GM12878 (cell line): ENCODE results near the gene RADIL. TPM values are rescaled to one million over a fixed set of nuclear protein-coding genes. Genes with fewer than 3 reads are reported as not detected.

ENCODE experiments used
- ATAC-seq: fragments of 200-7000 bp; cut with Tn5 transposase; 3 replicates; pipeline ENCODE4 v1.9.1; 2020; ENCODE audit warnings: mild to moderate bottlenecking, moderate library complexity
- BruUV-seq: library from RNA; stranded (reverse); fragments of 400-500 nt; replicated peaks from 2 replicates; lab custom pipeline; 2021; lab: Mats Ljungman, UMichigan
- CTCF ChIA-PET: fragments of 300-600 bp; sonication (Branson Sonifier 250); formaldehyde crosslinking; extraction: SDS; loops from one replicate; lab custom pipeline; 2021; ENCODE audit warnings: inconsistent platforms; lab: Yijun Ruan, JAX
- POLR2A ChIA-PET: fragments of 350-600 bp; formaldehyde crosslinking; extraction: SDS; loops from one replicate; lab custom pipeline; 2021; ENCODE audit warnings: inconsistent platforms; lab: Charles Lee
- RAD21 ChIA-PET: fragments of 300-600 bp; sonication (Branson Sonifier 250); formaldehyde crosslinking; loops from one replicate; lab custom pipeline; 2023; ENCODE audit warnings: antibody characterized with exemption; ENCODE audit not compliant: unreplicated experiment; lab: Charles Lee
- SMC1A ChIA-PET: fragments of 300-600 bp; sonication (Branson Sonifier 250); formaldehyde crosslinking; loops from one replicate; lab custom pipeline; 2023; ENCODE audit not compliant: unreplicated experiment, uncharacterized antibody; lab: Charles Lee
- DNase-seq: peaks from one replicate; pipeline ENCODE4 v3.0.0-alpha.2; 2011; ENCODE audit warnings: low read depth, low spot score
- FAIRE-seq: peaks from 3 replicates; lab custom pipeline; 2011; peaks lifted over from hg19 to GRCh38; lab: Jason Lieb, UNC
- H2AFZ ChIP-seq: 2 replicates; pipeline ENCODE4 v1.6.0; 2011; ENCODE audit warnings: low read depth, low read length, control low read depth; ENCODE audit not compliant: control insufficient read depth
- H3K27ac ChIP-seq: 2 replicates; pipeline ENCODE4 v1.5.1; 2011; ENCODE audit warnings: control low read depth; ENCODE audit not compliant: control insufficient read depth, insufficient read depth
- H3K27me3 ChIP-seq, 2 experiments: replicated peaks in 1 of 2; 2 replicates each; pipeline versions ENCODE4 v1.6.0 to v1.6.1; 2011; ENCODE audit warnings: low read length in 1 of 2; ENCODE audit not compliant: control insufficient read depth in 2 of 2, insufficient read depth in 2 of 2
- H3K36me3 ChIP-seq, 2 experiments: 2 replicates each; pipeline ENCODE4 v1.5.1; 2011; ENCODE audit warnings: low read length in 1 of 2; ENCODE audit not compliant: control insufficient read depth in 2 of 2, insufficient read depth in 2 of 2
- H3K4me1 ChIP-seq: 2 replicates; pipeline ENCODE4 v1.6.1; 2011; ENCODE audit warnings: mild to moderate bottlenecking, low read length, moderate library complexity, mixed read lengths; ENCODE audit not compliant: control insufficient read depth, insufficient read depth
- H3K4me2 ChIP-seq: 2 replicates; pipeline ENCODE4 v1.6.0; 2011; ENCODE audit warnings: control low read depth; ENCODE audit not compliant: control insufficient read depth, insufficient read depth
- H3K4me3 ChIP-seq: fragments of 200-600 bp; sonication (generic); 2 replicates; pipeline ENCODE4 v1.5.1; 2016
- H3K79me2 ChIP-seq: 2 replicates; pipeline ENCODE4 v1.6.0; 2011; ENCODE audit warnings: low read length; ENCODE audit not compliant: control insufficient read depth, insufficient read depth
- H3K9ac ChIP-seq: 2 replicates; pipeline ENCODE4 v1.8.0; 2011; ENCODE audit warnings: low read length, control low read depth, mixed read lengths; ENCODE audit not compliant: control insufficient read depth, insufficient read depth
- H3K9me3 ChIP-seq: replicated peaks from 3 replicates; pipeline ENCODE4 v1.5.1; 2011; ENCODE audit warnings: mild to moderate bottlenecking, low read length; ENCODE audit not compliant: control insufficient read depth, insufficient read depth
- H4K20me1 ChIP-seq: 2 replicates; pipeline ENCODE4 v1.6.0; 2011; ENCODE audit not compliant: control insufficient read depth, insufficient read depth
- CHD2 ChIP-seq: IDR thresholded peaks from 2 replicates; pipeline ENCODE4 v1.6.1; 2011; ENCODE audit warnings: low read depth, low read length, improper control_type of control experiment, borderline replicate concordance
- EGR1 ChIP-seq, 2 experiments: IDR thresholded peaks; 1 replicate in 1 of 2; 2 replicates in 1 of 2; pipeline ENCODE4 v1.6.1; 2011 to 2012; ENCODE audit warnings: low read depth in 2 of 2, low read length in 2 of 2, borderline replicate concordance in 1 of 2, mild to moderate bottlenecking in 1 of 2, moderate library complexity in 1 of 2
- HDGF ChIP-seq: fragments of 450-650 bp; IDR thresholded peaks from 2 replicates; pipeline ENCODE4 v1.6.1; 2016; ENCODE audit warnings: antibody characterized with exemption
- MYC ChIP-seq: IDR thresholded peaks from 2 replicates; pipeline ENCODE4 v1.6.1; 2011; ENCODE audit warnings: mild to moderate bottlenecking, low read length, moderate library complexity, inconsistent platforms; ENCODE audit not compliant: insufficient read depth, insufficient replicate concordance, insufficient read length, severe bottlenecking
- NFYB ChIP-seq: IDR thresholded peaks from 2 replicates; pipeline ENCODE4 v1.6.1; 2011; ENCODE audit warnings: low read depth, mild to moderate bottlenecking, low read length, improper control_type of control experiment, moderate library complexity; ENCODE audit not compliant: insufficient read depth
- NRF1 ChIP-seq: conservative IDR thresholded peaks from 2 replicates; pipeline ENCODE4 v1.6.1; 2011; ENCODE audit warnings: mild to moderate bottlenecking, low read depth, low read length, improper control_type of control experiment
- WGBS: methylation state at CpG from one replicate; pipeline ENCODE4 v1.1.6; 2016; ENCODE audit warnings: low lambda C conversion rate; ENCODE audit not compliant: insufficient replicate concordance, insufficient coverage; ENCODE audit errors: missing lambda C conversion rate; 5-methylcytosine and 5-hydroxymethylcytosine counted together
- in situ Hi-C: fragments of 300-500 bp; cut with MboI; formaldehyde crosslinking; loops from 9 replicates; pipeline ENCODE4 v1.14.3; 2018; ENCODE audit warnings: mixed read lengths
- intact Hi-C: fragments of 100-400 bp; cut with micrococcal nuclease; formaldehyde crosslinking; loops from one replicate; pipeline ENCODE4 v1.14.2; 2022; ENCODE audit not compliant: unreplicated experiment
- polyA plus RNA-seq, 11 experiments: library from polyadenylated mRNA; depleted of rRNA in 4 of 11; unstranded in 6 of 11; stranded (reverse) in 5 of 11; fragments of >200 nt; fragmentation: Nextera tagmentation in 4 of 11; fragmentation: Illumina TruSeq in 1 of 11; extraction: Ambion mirVana in 4 of 11; extraction: Trizol in 1 of 11; gene quantifications; 1 replicate in 1 of 11; 2 replicates in 10 of 11; pipeline versions ENCODE4 v1.2.1 to v1.2.3, GENCODE V29; 2011 to 2016; ENCODE audit warnings: inconsistent platforms in 2 of 11, missing spikeins in 2 of 11, low read depth in 1 of 11
- total RNA-seq, 4 experiments: library from RNA; depleted of rRNA in 3 of 4; stranded (reverse); fragments of >200 nt in 3 of 4; fragmentation: Illumina TruSeq in 1 of 4; extraction: Trizol in 1 of 4; gene quantifications; 2 replicates each; pipeline versions ENCODE4 v1.2.1 to v1.2.3, GENCODE V29; 2013 to 2021

The RADIL gene
- total and polyA plus RNA-seq, 10 of the 15 experiments (the other 5 are each of a cell fraction or from before 2014, with no cell fraction given): 0.05 to 0.06 TPM; not detected in 8

DNA sequence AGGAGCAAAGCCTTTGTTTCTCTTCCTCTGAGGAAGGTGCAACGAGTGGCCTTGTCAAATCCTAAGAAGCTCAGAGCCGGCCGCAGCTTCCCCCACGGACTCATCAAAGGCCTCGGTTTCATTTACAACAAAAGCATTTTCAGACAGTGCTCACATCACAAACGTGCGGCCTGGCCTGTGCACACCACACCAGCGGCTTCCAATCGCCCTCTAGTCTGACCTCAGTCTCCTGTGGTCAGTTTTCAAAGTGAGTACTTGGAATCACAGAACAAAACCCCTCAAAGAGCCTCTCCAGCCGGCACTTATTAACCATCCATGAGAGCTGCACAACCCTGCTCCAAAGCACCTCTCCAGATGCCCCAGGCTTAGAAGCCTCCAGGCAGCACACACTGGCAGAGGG is 3.3 kb downstream of the RADIL start:
- no peak for DNase-seq
- Histone ChIP-seq H2AFZ (no peak overlapping the region), H3K27me3 (peaks cover 3% of the 10 kb centered on the region in 2 experiments; a peak in 3 of 4 replicates), H4K20me1 (no peaks in the 10 kb centered on the region), H3K9ac (no peak overlapping the region), H3K9me3 (no peaks in the 10 kb centered on the region), H3K27ac (no peak overlapping the region), H3K4me1 (no peaks in the 10 kb centered on the region), H3K36me3 (no peaks in the 10 kb centered on the region), H3K4me2 (no peak overlapping the region), H3K79me2 (no peaks in the 10 kb centered on the region), H3K4me3 (no peak overlapping the region)
- no peak for TF ChIP-seq CHD2
- no peak for TF ChIP-seq HDGF
- no peak for TF ChIP-seq MYC
- no peak for TF ChIP-seq NRF1
- WGBS: 39% methylated on average over 10 of the region's 10 CpGs
- CTCF ChIA-PET: no interaction called here
- ATAC-seq: no peak
- RAD21 ChIA-PET: no interaction called here
- POLR2A ChIA-PET: no interaction called here
- BruUV-seq: no TSS peak
- no peak for FAIRE-seq
- SMC1A ChIA-PET: no interaction called here
- in situ Hi-C loops (no loop called here), intact Hi-C loops (no loop called here)

DNA sequence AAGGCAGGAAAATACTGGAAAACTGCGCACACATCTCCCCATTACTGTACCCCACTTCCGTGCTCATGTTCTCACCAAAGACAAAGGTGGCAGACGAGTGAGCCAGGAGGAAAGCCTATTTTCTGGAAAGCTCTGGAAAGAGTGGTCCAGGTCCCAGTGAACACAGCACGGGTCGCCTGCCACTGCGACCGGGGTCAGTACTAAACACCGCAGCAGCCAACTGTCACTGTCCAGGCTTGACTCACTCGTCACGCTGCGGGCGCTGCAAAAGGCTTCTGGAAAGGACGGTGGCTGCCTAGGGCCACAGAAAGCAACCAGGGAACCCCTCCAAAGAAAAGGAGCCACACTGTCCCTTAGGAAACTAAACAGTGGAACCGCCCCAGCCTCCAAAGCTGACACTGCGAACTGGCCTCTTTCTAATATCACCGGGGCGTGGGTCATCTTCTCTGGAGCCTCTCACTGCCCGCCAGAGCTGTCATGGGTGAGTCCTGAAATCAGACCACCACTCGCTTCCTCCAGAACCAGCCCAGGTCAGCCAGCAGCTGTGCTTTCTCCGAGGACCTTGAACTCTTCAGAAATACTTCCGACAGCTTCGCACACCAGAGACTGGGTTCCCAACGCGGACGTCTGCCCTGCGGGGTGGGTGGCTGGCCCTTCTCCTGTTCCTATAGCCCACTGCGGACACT is 4.0 kb downstream of the RADIL start:
- 59% methylated on average over 27 of the region's 27 CpGs for WGBS
- peaks cover 3% of the 10 kb centered on the region in 2 experiments; a peak in 3 of 4 replicates for H3K27me3 ChIP-seq
- intact Hi-C loops (no loop called here), in situ Hi-C loops (no loop called here)
- FAIRE-seq: no peak
- no TSS peak for BruUV-seq
- no peak overlapping the region for H2AFZ ChIP-seq
- no peaks in the 10 kb centered on the region for H3K79me2 ChIP-seq
- SMC1A ChIA-PET: no interaction called here
- RAD21 ChIA-PET: no interaction called here
- DNase-seq: no peak
- H4K20me1 ChIP-seq: no peaks in the 10 kb centered on the region
- no peak overlapping the region for H3K9ac ChIP-seq
- POLR2A ChIA-PET: no interaction called here
- ATAC-seq: no peak
- CTCF ChIA-PET: no interaction called here
- no peaks in the 10 kb centered on the region for H3K36me3 ChIP-seq
- H3K27ac ChIP-seq: no peak overlapping the region
- H3K4me1 ChIP-seq: no peaks in the 10 kb centered on the region
- TF ChIP-seq EGR1 (IDR thresholded peaks at IDR 0.05; ENCODE audit: borderline replicate concordance in 1 of 2, low read depth in 2 of 2, low read length in 2 of 2) (no peak), NFYB (no peak)
- H3K4me3 ChIP-seq: no peak overlapping the region
- no peak overlapping the region for H3K4me2 ChIP-seq
- H3K9me3 ChIP-seq: no peaks in the 10 kb centered on the region
